Spleen (tissue), 7 donors: Measurements from ENCODE around the gene ADCY1.

ENCODE experiments used
- POLR2AphosphoS5 ChIP-seq, 3 donors: sonication (generic); formaldehyde crosslinking; IDR thresholded peaks; one replicate each; pipeline ENCODE4 v1.5.1; 2017; ENCODE audit warnings: antibody characterized with exemption in 3 of 3
- TF ChIP-seq, protein P1 (sequence below), 11 experiments: fragments of 200-600 bp in 7 of 11; fragments of 450-650 bp in 4 of 11; sonication (generic) in 4 of 11; IDR thresholded peaks in 8 of 11; conservative IDR thresholded peaks in 3 of 11; 1 replicate in 7 of 11; 2 replicates in 4 of 11; pipeline versions ENCODE4 v1.4.0 to v1.8.0; 2016 to 2021; ENCODE audit warnings: antibody characterized with exemption in 11 of 11, inconsistent platforms in 4 of 11, mild to moderate bottlenecking in 1 of 11
- donor health status: DM: no; HTN: no; CAD: no; lungs with moderate emphysema.
- donor health status: DM: no; HTN: no; CAD: no.
- donor health status: DM: no; HTN: no; CAD: no.

GRCh38 chr7:45687185-45687560, 113.0 kb downstream of the ADCY1 start:
- TF ChIP-seq, protein P1, sequence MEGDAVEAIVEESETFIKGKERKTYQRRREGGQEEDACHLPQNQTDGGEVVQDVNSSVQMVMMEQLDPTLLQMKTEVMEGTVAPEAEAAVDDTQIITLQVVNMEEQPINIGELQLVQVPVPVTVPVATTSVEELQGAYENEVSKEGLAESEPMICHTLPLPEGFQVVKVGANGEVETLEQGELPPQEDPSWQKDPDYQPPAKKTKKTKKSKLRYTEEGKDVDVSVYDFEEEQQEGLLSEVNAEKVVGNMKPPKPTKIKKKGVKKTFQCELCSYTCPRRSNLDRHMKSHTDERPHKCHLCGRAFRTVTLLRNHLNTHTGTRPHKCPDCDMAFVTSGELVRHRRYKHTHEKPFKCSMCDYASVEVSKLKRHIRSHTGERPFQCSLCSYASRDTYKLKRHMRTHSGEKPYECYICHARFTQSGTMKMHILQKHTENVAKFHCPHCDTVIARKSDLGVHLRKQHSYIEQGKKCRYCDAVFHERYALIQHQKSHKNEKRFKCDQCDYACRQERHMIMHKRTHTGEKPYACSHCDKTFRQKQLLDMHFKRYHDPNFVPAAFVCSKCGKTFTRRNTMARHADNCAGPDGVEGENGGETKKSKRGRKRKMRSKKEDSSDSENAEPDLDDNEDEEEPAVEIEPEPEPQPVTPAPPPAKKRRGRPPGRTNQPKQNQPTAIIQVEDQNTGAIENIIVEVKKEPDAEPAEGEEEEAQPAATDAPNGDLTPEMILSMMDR (IDR thresholded peaks at IDR 0.05 in 8 of 11, conservative IDR thresholded peaks at IDR 0.05 in 3 of 11), result no peak
- TF ChIP-seq POLR2AphosphoS5 (IDR thresholded peaks at IDR 0.05), result no peak
